Activated CD8-positive, alpha-beta memory T cell treated with anti-CD3 and anti-CD28 coated beads for 1 hour (primary cell): ENCODE data around the gene DPPA2.
"Not testable (repeated sequence)": the region's sequence is repeated elsewhere in the genome, so short reads cannot be mapped to it uniquely, and the experiment has no call there.

Experiments used
- DNase-seq, 2 donors: peaks; one replicate each; pipeline ENCODE4 v3.0.0-alpha.2; 2020; ENCODE audit warnings: low read depth in 1 of 2; ENCODE audit errors: extremely low read depth in 1 of 2

The DPPA2 gene

GRCh38 chr3:109316162-109316730 lies at the start of gene DPPA2:
Gene DPPA2, minus strand, starts transcription at chr3:109316517. Its CDS starts 1,975 bp downstream, at chr3:109314542.
- DNase-seq: no peak

GRCh38 chr3:109364088-109364487 lies 47.8 kb upstream of the DPPA2 start:
- DNase-seq: no peak

GRCh38 chr3:109363634-109364033 lies 47.3 kb upstream of the DPPA2 start:
- no peak for DNase-seq

- no peak for DNase-seq
Observed at GRCh38 chr3:109362823-109363222, 46.5 kb upstream of the DPPA2 start.

GRCh38 chr3:109358809-109359208 lies 42.5 kb upstream of the DPPA2 start:
- not testable (repeated sequence) for DNase-seq

GRCh38 chr3:109356442-109357155 lies 40.3 kb upstream of the DPPA2 start:
- no peak for DNase-seq

- DNase-seq: no peak
Observed at GRCh38 chr3:109355625-109356441, 39.5 kb upstream of the DPPA2 start.

- no peak for DNase-seq
Observed at GRCh38 chr3:109353057-109353456, 36.7 kb upstream of the DPPA2 start.

- DNase-seq: no peak
Observed at GRCh38 chr3:109351231-109351630, 34.9 kb upstream of the DPPA2 start.

GRCh38 chr3:109346770-109347295 lies 30.5 kb upstream of the DPPA2 start:
- no peak for DNase-seq

- DNase-seq: no peak
Observed at GRCh38 chr3:109346099-109346498, 29.8 kb upstream of the DPPA2 start.

GRCh38 chr3:109339714-109340648 lies 23.7 kb upstream of the DPPA2 start:
- DNase-seq: no peak

GRCh38 chr3:109339197-109339596 lies 22.9 kb upstream of the DPPA2 start:
- no peak for DNase-seq

- DNase-seq: no peak
Observed at GRCh38 chr3:109338322-109338721, 22.0 kb upstream of the DPPA2 start.

- no peak for DNase-seq
Observed at GRCh38 chr3:109337393-109337792, 21.1 kb upstream of the DPPA2 start, which contains the start of gene DPPA4. Gene DPPA4, minus strand, starts transcription at chr3:109337546. Its CDS starts 29 bp downstream, at chr3:109337517.

- DNase-seq: no peak
Observed at GRCh38 chr3:109336291-109336861, 20.1 kb upstream of the DPPA2 start.

- DNase-seq: no peak
Observed at GRCh38 chr3:109334572-109334971, 18.3 kb upstream of the DPPA2 start.

GRCh38 chr3:109331692-109332091 lies 15.4 kb upstream of the DPPA2 start:
- no peak for DNase-seq

- DNase-seq: no peak
Observed at GRCh38 chr3:109330405-109330804, 14.1 kb upstream of the DPPA2 start.

GRCh38 chr3:109328202-109328601 lies 11.9 kb upstream of the DPPA2 start:
- DNase-seq: no peak
